Right lobe of liver (tissue), 6 donors: ENCODE results near the gene FUBP3. TPM values are rescaled to one million over a fixed set of nuclear protein-coding genes. Genes with fewer than 3 reads are reported as not detected.

ENCODE experiments used
- ATAC-seq, 4 donors: fragments of 200-7000 bp; cut with Tn5 transposase; one replicate each; pipeline ENCODE4 v1.9.1; 2020; ENCODE audit warnings: mild to moderate bottlenecking in 4 of 4, moderate library complexity in 4 of 4
- DNase-seq, 3 donors: peaks; one replicate each; pipeline ENCODE4 v3.0.0-alpha.2; 2020
- H3K27ac ChIP-seq, 3 donors: fragments of 200-600 bp; one replicate each; pipeline ENCODE4 v1.8.0; 2022
- H3K27me3 ChIP-seq, 2 donors: fragments of 200-600 bp; one replicate each; pipeline ENCODE4 v1.8.0; 2022
- H3K36me3 ChIP-seq, 4 donors: fragments of 200-600 bp; sonication (generic) in 1 of 4; one replicate each; pipeline versions ENCODE4 v1.5.1 to v1.8.0; 2017 to 2022; ENCODE audit warnings: control low read depth in 1 of 4
- H3K4me1 ChIP-seq, 4 donors: fragments of 200-600 bp; sonication (generic) in 1 of 4; one replicate each; pipeline versions ENCODE4 v1.5.1 to v1.8.0; 2017 to 2022; ENCODE audit warnings: control low read depth in 1 of 4
- H3K4me3 ChIP-seq, 3 donors: fragments of 200-600 bp; one replicate each; pipeline ENCODE4 v1.8.0; 2022
- H3K9me3 ChIP-seq, 4 donors: fragments of 200-600 bp; sonication (generic) in 1 of 4; one replicate each; pipeline versions ENCODE4 v1.5.1 to v1.8.0; 2017 to 2022; ENCODE audit warnings: control low read depth in 1 of 4
- POLR2A ChIP-seq: fragments of 450-650 bp; IDR thresholded peaks from one replicate; pipeline ENCODE4 v1.6.1; 2017; ENCODE audit warnings: antibody characterized with exemption, mild to moderate bottlenecking
- WGBS: methylation state at CpG from one replicate; pipeline ENCODE4 v1.1.6; 2018; ENCODE audit warnings: low coverage, low lambda C conversion rate; ENCODE audit not compliant: insufficient coverage; ENCODE audit errors: missing lambda C conversion rate; 5-methylcytosine and 5-hydroxymethylcytosine counted together
- intact Hi-C, 2 donors: fragments of 100-400 bp; cut with DNase I; formaldehyde crosslinking; loops; one replicate each; pipeline versions ENCODE4 v1.11.2 to v1.14.1; 2022
- total RNA-seq, 6 experiments: library from RNA; depleted of rRNA in 2 of 6; stranded (reverse); fragments of >200 nt in 2 of 6; fragmentation: NEBNext Ultra II Directional in 3 of 6; extraction: Animal tissue kit (Norgen Biotek cat#: 25700) in 3 of 6; gene quantifications; one replicate each; pipeline versions ENCODE4 v1.1.0 to v1.2.4, GENCODE V29; 2016 to 2023
- TF ChIP-seq, protein P1 (sequence below), 4 donors: fragments of 200-600 bp in 3 of 4; fragments of 450-650 bp in 1 of 4; IDR thresholded peaks; one replicate each; pipeline versions ENCODE4 v1.5.1 to v1.8.0; 2016 to 2022; ENCODE audit warnings: antibody characterized with exemption in 4 of 4, mild to moderate bottlenecking in 2 of 4
- donor health status: DM: no; HTN: yes; CAD: no.
- donor health status: DM: no; HTN: no; CAD: no.
- donor health status: DM: no; HTN: no; CAD: no.
- donor health status: DM: no; HTN: yes; CAD: no.
- donor health status: DM: no; HTN: yes; CAD: no.

The FUBP3 gene
- total RNA-seq, 6 experiments from 2014 or later = 21.3 to 35.7 (median 25.2) TPM

GRCh38 chr9:130583271-130583670 is 3.9 kb downstream of the FUBP3 start:
- intact Hi-C loops = no loop called here
- no peaks in the 10 kb centered on the region for H3K27me3 ChIP-seq
- no peak for DNase-seq
- TF ChIP-seq POLR2A = no peak
- H3K9me3 ChIP-seq = no peaks in the 10 kb centered on the region
- no peak for ATAC-seq
- 94% methylated on average over 4 of the region's 4 CpGs for WGBS
- peaks cover 0 to 21% (median 8%) of the 10 kb centered on the region in 4 donors for H3K4me1 ChIP-seq
- H3K36me3 ChIP-seq = peaks cover 0 to 2% (median 0%) of the 10 kb centered on the region in 4 donors
- H3K4me3 ChIP-seq = no peak overlapping the region
- no peak overlapping the region for H3K27ac ChIP-seq

- no peak for DNase-seq
- intact Hi-C loops = no loop called here
- TF ChIP-seq, protein P1, sequence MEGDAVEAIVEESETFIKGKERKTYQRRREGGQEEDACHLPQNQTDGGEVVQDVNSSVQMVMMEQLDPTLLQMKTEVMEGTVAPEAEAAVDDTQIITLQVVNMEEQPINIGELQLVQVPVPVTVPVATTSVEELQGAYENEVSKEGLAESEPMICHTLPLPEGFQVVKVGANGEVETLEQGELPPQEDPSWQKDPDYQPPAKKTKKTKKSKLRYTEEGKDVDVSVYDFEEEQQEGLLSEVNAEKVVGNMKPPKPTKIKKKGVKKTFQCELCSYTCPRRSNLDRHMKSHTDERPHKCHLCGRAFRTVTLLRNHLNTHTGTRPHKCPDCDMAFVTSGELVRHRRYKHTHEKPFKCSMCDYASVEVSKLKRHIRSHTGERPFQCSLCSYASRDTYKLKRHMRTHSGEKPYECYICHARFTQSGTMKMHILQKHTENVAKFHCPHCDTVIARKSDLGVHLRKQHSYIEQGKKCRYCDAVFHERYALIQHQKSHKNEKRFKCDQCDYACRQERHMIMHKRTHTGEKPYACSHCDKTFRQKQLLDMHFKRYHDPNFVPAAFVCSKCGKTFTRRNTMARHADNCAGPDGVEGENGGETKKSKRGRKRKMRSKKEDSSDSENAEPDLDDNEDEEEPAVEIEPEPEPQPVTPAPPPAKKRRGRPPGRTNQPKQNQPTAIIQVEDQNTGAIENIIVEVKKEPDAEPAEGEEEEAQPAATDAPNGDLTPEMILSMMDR (IDR thresholded peaks at IDR 0.05) = no peak
- TF ChIP-seq POLR2A = no peak
- Histone ChIP-seq H3K9me3 (no peaks in the 10 kb centered on the region), H3K4me1 (peaks cover 0 to 27% (median 11%) of the 10 kb centered on the region in 4 donors), H3K4me3 (no peak overlapping the region), H3K36me3 (no peaks in the 10 kb centered on the region), H3K27me3 (no peaks in the 10 kb centered on the region), H3K27ac (no peak overlapping the region)
- WGBS = 96% methylated on average over 3 of the region's 3 CpGs
- no peak for ATAC-seq
Measured at GRCh38 chr9:130587921-130588320, 8.5 kb downstream of the FUBP3 start.

DNA sequence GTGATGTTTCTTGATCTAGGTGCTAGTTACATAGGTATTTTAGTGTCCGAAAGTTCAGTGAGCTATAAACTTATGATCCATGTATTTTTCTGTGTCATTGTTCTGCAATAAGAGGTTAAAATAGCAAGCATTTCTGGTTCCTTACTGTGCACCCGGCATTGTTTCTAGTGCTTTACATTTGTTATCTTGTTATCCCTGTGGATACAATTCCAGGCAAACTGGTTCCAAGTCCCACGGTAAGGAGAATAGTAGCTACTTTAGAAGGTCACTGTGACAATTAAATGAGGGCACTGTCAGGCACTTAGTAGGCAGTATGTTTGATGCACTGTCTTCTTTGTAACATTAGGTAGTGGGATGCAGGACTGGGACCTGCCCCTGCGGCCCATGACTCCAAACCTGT is 9.0 kb downstream of the FUBP3 start:
- H3K27ac ChIP-seq = no peak overlapping the region
- peaks cover 0 to 32% (median 13%) of the 10 kb centered on the region in 4 donors for H3K4me1 ChIP-seq
- ATAC-seq = no peak
- H3K27me3 ChIP-seq = no peaks in the 10 kb centered on the region
- 50% methylated on average over 2 of the region's 4 CpGs for WGBS
- TF ChIP-seq, protein P1 (IDR thresholded peaks at IDR 0.05) = no peak
- no peak for TF ChIP-seq POLR2A
- no peak for DNase-seq
- H3K4me3 ChIP-seq = no peak overlapping the region
- no peaks in the 10 kb centered on the region for H3K9me3 ChIP-seq
- intact Hi-C loops = no loop called here
- no peaks in the 10 kb centered on the region for H3K36me3 ChIP-seq

GRCh38 chr9:130589754-130590153 is 10.4 kb downstream of the FUBP3 start:
- ATAC-seq = no peak
- no peaks in the 10 kb centered on the region for H3K9me3 ChIP-seq
- no peak overlapping the region for H3K4me3 ChIP-seq
- H3K4me1 ChIP-seq = peaks cover 0 to 43% (median 16%) of the 10 kb centered on the region in 4 donors
- H3K27me3 ChIP-seq = no peaks in the 10 kb centered on the region
- no peaks in the 10 kb centered on the region for H3K36me3 ChIP-seq
- TF ChIP-seq POLR2A = no peak
- TF ChIP-seq, protein P1 (IDR thresholded peaks at IDR 0.05) = no peak
- DNase-seq = no peak
- WGBS = 84% methylated on average over 3 of the region's 3 CpGs
- intact Hi-C loops = no loop called here
- H3K27ac ChIP-seq = no peak overlapping the region

- 70% methylated on average over 3 of the region's 3 CpGs for WGBS
- H3K4me3 ChIP-seq = no peak overlapping the region
- ATAC-seq (no peak), DNase-seq (no peak)
- H3K4me1 ChIP-seq = peaks cover 0 to 49% (median 19%) of the 10 kb centered on the region in 4 donors
- TF ChIP-seq POLR2A = no peak
- TF ChIP-seq, protein P1 (IDR thresholded peaks at IDR 0.05) = no peak
- H3K27ac ChIP-seq = no peak overlapping the region
- no peaks in the 10 kb centered on the region for H3K9me3 ChIP-seq
- no peaks in the 10 kb centered on the region for H3K27me3 ChIP-seq
- intact Hi-C loops = no loop called here
- no peaks in the 10 kb centered on the region for H3K36me3 ChIP-seq
Measured at GRCh38 chr9:130590305-130590704, 10.9 kb downstream of the FUBP3 start.
